ENCODE measurements around the gene MUL1. TPM values are rescaled to one million over a fixed set of nuclear protein-coding genes. Genes with fewer than 3 reads are reported as not detected.
"Not testable (repeated sequence)": the region's sequence is repeated elsewhere in the genome, so short reads cannot be mapped to it uniquely, and the experiment has no call there.

The MUL1 gene
- 25.3 and 25.5 TPM in 2 replicates for total RNA-seq

GRCh38 chr1:20507564-20508410, at the start of gene MUL1:
Gene MUL1, minus strand, starts transcription at chr1:20508151. Its CDS starts 127 bp downstream, at chr1:20508024.
- intact Hi-C loops (cut with micrococcal nuclease): loop anchor here (2.0 to 5.0 kb wide), 2 partner anchors 125 to 625 kb away; partner anchors contain the start of genes OTUD3 and PINK1

DNA sequence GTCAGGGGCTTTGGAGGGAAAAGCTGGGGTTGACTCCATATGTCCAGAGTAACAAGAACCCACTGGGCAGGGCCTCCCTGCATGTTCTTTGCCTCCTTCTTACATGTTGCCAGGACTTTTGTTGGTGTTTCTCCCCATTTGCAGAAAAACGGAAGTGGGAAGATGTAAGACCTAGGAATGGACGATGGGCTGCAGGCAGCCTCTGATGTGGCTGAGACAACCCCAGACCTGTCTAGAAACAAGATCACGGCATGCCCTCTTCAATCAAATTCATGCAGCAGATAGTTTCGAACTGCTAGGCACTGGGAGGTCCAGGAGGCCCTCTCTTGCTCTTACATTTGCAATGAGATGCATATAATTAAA, 47.8 kb upstream of the MUL1 start:
- intact Hi-C loops (cut with micrococcal nuclease): no loop called here

DNA sequence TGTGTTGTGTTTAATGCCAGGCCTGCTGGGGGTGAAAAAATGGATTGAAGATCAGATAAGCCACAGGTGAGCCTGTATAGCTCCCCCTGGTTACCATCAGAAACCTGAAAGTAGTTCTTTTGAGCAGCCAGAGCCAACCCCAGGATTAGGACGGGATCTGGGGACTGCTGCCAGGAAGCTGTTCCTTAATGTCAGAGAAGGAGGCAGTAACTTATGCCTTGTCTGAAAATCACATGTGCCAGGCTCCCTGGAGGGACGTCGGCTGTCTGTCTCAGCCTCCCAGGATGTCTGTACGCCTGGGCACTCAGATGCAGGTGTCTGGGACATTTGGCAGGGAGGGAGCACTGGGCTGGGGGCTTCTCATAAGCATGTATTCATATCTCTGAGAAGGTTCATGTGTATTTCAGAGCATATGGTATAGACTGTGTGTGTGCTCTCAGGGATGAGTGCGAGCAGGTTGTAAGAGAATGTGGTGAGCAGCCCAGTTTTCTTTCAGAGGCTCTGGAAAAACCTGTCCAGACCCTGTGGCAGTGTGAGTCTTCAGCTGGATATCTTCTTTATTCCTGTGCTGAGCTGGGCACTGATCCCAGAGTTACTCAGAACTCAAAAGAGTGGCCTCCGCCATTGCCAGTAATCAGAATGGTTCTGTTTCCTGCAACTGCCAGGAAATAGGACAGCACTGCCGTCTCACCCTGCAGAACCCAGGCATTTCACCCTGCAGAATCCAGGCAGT, 47.2 kb upstream of the MUL1 start:
- intact Hi-C loops (cut with micrococcal nuclease): no loop called here

DNA sequence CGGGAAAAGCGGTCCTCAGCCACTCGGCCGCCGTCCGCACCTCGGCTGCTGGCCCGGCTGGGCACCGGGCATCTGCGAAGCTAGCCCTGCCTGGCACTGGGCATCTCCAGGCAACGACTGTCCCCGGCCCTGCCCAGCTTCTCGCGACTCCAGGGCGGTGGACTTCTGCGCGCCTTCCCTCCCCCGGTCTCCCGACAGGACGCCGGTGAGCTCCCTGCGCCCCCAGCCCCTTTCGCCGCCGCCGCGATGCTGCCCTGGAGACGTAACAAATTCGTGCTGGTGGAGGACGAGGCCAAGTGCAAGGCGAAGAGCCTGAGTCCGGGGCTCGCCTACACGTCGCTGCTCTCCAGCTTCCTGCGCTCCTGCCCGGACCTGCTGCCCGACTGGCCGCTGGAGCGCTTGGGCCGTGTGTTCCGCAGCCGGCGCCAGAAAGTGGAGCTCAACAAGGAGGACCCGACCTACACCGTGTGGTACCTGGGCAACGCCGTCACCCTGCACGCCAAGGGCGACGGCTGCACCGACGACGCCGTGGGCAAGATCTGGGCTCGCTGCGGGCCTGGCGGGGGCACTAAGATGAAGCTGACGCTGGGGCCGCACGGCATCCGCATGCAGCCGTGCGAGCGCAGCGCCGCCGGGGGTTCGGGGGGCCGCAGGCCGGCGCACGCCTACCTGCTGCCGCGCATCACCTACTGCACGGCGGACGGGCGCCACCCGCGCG, 44.9 kb upstream of the MUL1 start:
- intact Hi-C loops (cut with micrococcal nuclease): no loop called here

- intact Hi-C loops (cut with micrococcal nuclease): no loop called here
These were observed 44.2 kb upstream of the MUL1 start, which contains the start of gene FAM43B for GRCh38 chr1:20551945-20552727. Gene FAM43B, plus strand, starts transcription at chr1:20552573. Its CDS starts 401 bp downstream, at chr1:20552974.

DNA sequence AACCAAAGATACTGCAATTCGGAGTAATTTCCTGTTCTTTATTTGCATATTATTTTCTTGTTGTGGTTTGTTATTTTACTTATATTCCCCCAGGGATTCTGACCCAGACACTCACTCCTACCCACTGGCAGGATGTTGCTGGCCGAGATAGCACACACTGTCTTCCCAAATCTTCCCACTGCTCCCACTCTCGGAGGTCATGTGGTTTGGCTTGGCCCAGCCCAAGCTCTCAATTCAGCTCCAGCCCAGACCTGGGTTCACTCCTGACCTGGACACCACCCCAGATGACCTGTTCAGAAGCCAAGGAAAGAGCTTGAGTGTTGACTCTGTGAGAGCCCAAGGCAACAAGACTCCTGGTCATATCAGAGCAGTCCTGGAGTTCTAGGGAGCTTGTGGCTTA, 43.2 kb upstream of the MUL1 start:
- intact Hi-C loops (cut with micrococcal nuclease): no loop called here

DNA sequence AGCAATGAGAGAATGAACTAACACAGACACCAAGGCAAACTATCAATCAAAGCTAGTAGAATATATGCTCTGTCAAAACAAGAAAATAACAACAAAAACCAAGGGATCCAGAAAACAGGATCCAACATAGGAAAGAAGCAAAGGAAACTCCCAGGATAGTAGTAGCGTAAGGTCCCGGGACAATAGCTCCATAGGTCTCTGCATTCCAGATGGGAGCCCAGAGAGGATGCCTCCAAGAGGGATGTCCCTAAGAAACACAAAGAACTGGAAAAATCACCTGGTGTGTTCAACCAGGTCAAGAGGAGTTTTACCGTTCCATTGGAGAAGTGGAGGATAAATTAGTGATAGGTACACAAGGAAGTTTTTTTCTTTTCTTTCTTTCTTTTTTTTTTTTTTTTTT, 38.7 kb upstream of the MUL1 start:
- intact Hi-C loops (cut with micrococcal nuclease): no loop called here

GRCh38 chr1:20540281-20540680, 32.3 kb upstream of the MUL1 start:
- intact Hi-C loops (cut with micrococcal nuclease): no loop called here

DNA sequence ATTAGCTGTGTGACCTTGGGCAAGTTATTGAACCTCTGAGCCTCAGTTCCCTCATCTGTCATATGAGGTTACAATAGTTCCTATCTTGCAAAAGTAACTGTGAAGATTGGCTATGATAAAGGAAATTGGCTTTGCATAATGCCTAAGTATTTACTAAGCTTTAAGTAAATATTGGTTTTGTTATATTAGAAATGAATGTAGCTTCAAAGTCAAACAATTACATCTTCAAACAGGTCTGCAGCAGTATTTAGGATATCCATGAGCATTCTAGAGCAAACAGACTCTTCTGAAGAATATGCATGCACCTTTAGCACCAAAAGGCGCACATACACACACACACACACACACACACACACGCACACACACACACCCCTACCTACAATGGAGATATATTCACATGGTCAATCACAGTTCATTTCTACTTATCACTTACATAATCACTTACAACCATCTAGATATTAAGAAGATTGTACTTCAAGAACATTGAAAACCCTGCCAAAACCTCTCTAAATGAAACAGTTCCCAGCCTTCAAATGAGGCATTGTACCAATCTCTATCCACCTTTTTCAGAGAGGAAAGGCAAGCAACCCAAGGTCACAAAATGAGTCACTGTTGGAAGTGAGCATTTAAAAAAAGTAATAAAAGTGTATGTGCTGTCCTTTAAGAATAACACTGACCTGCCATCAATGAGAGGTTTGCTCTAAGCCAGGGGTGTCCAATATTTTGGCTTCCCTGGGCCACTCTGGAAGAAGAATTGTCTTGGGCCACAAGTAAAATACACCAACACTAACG, 31.0 kb upstream of the MUL1 start:
- intact Hi-C loops (cut with micrococcal nuclease): no loop called here

- intact Hi-C loops (cut with micrococcal nuclease): no loop called here
These were observed 30.3 kb upstream of the MUL1 start for GRCh38 chr1:20538227-20538626.

- intact Hi-C loops (cut with micrococcal nuclease): no loop called here
These were observed 26.9 kb upstream of the MUL1 start for GRCh38 chr1:20534659-20535417.

GRCh38 chr1:20533635-20534034, 25.7 kb upstream of the MUL1 start:
- intact Hi-C loops (cut with micrococcal nuclease): no loop called here

DNA sequence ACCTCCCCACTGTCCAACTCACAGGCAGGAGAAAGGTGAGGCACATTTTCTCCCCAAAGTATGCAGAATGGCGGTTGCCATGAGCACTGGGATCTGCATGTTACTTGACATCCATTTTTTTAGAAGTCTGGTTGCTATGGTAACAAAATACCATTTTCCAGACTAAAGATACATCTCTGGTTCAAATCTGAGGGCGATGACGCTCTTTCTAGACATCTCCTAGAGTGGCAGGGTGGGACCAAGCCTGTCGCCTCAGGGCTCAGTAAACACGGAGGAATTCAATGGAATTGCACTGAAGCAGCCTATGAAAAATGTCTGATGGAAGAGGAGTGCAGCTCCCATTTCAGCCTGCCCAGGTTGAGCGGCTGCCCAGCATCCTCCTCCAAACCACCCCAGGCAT, 22.9 kb upstream of the MUL1 start:
- intact Hi-C loops (cut with micrococcal nuclease): no loop called here

- intact Hi-C loops (cut with micrococcal nuclease): no loop called here
These were observed 22.4 kb upstream of the MUL1 start for GRCh38 chr1:20530306-20530705.

GRCh38 chr1:20528221-20528620, 20.3 kb upstream of the MUL1 start:
- intact Hi-C loops (cut with micrococcal nuclease): no loop called here

- intact Hi-C loops (cut with micrococcal nuclease): no loop called here
These were observed 18.3 kb upstream of the MUL1 start for GRCh38 chr1:20526267-20526666.

DNA sequence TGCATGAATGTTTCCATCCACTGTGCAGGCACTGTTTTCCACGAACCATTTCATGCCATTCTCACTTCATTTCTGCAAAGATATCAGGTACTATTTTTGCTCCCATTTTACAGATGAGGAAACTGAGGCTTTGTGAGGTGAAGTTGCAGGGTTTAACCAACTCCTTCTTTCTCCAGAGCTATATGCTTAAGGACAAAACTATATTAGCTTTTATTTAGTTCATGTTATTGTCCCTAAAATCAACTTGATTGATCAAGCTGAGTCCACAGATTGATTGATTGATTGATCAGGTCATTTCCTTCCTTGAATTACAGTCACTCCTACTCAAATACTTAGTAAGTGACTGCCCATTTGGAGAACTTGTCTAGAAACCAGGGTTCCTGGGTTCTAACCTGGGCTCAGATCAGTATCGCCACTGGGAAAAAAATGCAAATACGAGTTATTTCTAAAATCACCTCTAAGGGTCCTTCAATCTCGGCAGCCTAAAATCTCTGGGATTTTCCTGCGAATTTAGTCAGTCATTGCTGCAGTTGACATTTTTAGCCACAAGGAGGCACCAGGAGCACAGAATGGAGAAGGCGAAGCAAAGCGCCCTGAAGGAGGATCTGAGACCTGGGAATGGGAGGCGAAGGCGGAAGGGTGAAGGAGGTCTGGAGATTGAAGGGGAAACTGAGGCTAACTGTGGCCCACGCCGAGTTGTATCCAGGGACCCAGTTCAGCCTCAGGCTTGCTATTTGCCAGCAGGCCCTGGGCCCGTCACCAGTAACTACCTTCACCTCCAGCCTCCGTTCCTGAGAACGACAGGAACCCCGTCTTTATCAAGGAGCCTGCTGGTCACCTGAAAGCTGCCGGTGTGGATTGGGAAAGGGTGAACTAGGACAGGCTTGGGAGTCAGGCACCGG, 14.3 kb upstream of the MUL1 start:
- intact Hi-C loops (cut with micrococcal nuclease): loop anchor here (1.0 kb wide), 1 partner anchor 118 kb away; no protein-coding TSS in a partner anchor

DNA sequence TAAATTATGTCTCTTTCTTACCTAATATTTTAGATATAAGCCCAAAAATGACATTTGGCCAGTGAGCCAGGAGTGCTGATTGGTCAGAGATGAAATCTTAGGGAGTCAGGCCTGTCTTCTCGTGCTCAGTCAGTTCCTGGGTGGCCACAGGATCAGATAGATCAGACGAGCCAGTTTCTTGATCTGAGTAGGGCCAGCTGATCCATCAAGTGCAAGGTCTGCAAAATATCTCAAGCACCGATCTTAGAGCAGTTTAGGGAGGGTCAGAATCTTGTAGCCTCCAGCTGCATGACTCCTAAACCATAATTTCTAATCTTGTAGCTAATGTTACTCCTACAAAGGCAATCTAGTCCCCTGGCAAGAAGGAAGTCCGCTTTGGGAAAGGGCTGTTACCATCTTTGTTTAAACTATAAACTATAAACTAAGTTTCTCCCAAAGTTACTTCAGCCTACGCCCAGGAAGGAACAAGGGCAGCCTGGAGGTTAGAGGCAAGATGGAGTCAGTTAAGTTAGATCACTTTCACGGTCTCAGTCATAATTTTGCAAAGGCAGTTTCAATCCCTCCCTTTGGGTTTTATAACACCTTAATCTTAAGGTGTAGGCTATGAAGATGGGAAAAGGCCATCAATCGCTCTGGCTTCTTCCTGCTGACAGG, 11.8 kb upstream of the MUL1 start:
- intact Hi-C loops (cut with micrococcal nuclease): not testable (repeated sequence)

Measured in T-helper 1 cell treated with Interleukin-12 subunit alpha and Interleukin-12 subunit beta and Interleukin-4 antibody, amounts not matched to agents 30 ng/mL and 1 ng/mL, for 36 hours (primary cell).